Measurements from ENCODE around the gene FASLG.
A peak's percentile ranks its signal among the peaks of the same experiment; 100 is the strongest.

FASLG gene

DNA sequence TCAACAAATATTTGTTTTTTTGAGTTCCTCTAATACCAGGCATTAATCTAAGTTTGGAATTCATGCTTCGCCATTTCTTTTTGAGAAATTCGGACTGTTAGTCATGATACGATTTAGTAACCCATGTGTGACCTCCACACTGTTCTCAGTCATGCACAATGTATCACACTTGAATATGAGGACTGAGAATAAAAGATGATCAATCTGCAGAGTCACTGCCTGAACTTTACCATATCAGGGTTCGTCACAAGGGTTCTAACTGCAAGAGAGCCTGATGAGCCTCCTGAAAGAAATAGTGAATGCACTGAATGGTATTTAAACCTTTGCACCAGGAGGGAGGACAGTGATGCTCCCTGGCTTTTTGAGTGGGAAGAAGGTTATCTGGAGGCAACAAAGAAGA lies 10.9 kb upstream of the FASLG start:
- DNase-seq, result no peak

DNA sequence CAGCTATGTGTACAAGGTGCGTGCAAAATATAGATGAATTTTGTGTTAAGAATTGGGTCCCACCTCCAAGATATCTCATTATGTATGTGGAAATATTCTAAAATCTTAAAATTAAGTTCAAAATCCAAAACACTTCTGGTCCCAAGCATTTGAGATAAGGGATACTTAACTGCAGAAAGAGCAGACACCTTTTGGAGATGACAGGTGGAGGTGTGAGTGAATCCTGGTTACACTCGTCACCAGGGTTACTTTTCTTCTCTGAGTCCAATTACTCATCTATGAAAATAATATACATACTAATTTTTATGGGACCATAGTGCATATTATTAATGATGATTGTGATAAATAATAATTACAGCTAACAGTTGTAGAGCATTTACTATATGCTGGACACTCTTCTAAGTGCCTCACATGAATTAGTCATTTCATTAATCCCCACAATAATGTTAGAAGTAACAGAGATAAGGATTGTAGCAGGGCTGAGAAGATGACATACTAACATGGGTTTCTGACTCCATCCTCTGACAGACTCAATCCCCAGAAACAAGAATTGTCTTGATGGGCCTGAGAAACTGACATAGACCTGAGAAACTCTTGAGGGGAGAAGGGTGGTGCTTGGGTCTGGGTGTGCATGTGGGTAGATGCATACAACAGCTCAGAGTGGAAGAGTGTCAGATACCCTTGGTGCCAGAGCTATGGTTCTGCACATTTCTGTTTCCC lies 8.3 kb upstream of the FASLG start:
- DNase-seq, result no peak

DNA sequence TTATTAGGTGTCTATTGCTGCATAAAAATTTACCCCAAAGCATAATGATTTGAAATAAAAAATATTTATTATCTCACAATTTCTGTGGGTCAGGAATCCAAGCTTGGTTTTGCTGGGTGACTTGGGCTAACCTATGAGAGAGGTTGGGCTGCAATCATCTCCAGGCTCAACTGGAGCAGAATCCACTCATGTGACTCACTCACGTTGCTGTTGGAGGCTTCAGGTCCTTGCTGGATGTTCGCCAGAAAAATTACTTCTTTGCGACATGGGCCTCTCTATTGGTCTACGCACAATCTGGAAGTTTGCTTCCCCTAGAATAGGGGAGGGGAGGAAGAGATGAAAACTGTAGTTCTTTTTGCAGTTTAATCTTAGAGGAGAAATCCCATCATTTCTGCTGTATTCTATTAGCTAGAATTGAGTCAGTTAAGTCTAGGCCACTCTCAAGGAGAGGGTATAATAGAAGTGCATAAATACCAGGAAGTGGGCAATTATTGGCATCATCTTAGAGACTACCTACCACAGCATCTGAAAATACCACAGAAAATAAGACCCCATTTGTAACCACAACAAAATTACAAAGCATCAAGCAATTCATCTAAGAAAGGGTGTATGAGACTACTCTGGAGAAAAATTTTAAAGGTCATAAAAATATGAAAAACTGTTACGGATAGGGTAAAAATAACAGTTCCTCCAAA lies 5.7 kb upstream of the FASLG start:
- peak; percentile 72 for DNase-seq

DNA sequence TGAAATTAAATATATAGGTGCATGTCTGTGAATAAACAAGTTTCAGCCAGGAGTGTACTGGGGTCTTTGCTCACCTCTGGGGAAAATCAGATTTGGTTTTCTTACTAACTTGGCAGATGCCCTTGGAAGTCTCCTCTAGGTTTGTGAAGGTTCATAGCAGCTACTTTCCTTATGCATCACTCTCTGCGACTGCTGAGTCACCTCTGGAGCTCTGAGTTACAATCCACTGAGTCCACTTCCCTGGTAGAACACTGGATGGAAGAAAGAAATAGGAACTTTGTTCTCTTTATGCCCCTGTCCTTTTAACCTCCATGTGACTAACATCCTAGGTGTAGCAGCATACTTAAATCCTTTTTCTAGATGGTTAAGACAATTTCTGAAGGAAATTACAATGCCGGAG lies 4.4 kb upstream of the FASLG start:
- peak; percentile 86 for DNase-seq

DNA sequence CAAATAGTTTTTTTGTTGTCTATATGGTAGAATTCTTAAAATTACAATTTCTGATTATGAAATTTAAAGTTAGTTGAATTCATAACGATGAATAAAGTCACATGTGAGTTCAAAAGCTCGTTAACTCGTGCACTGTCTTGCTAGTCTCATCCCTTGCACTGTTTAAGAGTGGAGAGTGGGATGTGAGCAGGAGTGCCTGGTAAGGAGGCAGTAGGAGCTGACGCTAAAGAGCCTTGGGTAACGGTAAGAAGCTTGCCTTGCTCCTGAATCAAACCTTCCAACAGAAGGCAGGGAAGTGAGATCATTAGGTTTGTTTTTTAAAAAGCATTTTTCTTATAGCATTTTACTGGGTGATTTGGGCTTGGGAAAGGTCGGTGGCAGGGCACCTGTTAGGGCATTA lies 2.3 kb upstream of the FASLG start:
- no peak for DNase-seq

DNA sequence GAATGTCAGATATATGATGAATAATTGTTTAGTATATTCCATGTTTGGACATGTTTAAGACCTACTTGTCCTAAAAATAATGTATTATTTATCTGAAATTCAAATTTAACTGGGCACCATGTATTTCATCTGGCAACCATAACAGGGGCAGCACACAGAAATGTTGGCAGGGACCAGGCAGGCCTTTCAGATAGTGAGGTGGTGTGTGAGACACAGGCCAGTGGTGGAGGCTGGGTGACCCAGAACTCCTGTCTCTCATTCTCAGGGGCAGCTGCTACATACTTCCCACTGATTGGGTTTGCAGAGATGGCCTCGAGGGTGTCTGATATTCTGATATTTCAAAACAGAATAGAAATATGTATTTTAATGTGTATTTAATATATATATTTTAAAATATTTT lies 1.3 kb upstream of the FASLG start:
- no peak for DNase-seq

DNA sequence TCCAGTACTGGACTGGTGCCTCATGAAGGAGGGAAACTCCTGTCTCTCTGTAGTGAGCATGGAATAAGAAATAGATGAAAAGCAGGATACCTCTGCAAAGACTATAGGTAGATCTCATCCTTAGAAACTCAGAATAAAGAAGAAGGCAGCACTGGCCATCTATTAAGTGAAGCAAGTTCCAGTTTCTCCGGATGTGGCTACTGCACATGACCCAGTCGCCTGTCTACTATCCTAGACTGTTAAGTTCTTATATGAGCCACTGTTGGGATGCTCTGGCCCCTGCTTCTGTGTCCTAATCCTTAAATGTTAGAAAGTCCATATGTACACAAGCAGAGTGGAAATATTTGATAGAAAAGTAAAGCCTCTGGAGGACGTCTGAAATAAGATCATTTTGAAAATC lies 2.2 kb downstream of the FASLG start:
- no peak for DNase-seq

DNA sequence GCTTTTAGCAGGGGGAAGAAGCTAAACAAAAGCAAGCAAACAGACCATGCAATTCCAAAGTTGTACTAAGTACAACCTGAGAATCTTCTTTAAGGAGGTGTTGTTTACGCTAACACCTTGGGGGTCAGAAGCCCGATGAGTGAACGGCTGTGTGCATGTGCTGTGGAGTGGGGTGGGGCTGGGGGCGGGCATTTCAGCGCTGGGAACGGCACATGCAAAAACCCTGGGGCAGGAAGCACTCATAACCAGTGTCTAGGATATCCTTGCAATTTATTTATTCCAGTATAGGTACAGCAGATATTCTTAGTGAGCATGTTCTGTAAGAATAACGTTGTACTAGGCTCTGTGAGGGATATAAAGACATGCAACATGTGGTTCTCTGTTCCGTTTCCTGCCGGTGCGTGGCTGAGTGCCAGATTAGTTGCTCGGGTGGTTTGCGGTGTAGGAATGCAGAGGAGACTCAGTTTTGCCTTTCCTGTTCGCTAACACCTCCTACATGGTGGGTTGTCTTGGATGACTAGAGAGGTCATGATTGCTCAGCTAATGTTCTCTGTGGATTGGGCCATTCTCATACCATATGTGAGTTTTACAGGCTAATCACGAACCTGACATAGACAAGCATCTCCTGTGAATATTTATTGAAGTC lies 3.7 kb downstream of the FASLG start:
- peak; percentile 95 for DNase-seq

DNA sequence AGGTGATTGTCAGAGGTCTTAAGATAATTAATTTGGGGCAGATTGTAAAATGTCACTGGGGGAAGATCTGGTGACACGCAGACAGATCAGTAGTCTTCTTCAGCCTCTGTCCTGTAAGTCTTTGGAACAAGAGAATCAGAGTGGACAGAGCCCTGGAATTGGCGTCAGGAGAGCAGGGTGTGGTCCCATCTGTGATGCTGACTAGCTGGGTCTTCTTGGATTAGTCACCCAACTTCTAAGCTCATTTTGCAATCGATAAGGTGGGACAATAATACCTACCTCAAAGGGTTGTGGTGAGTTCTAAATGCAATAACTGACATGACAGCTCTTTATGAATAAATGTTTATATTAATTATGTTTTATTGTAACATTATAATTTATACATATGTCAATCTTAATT lies 4.8 kb downstream of the FASLG start:
- DNase-seq, result no peak

DNA sequence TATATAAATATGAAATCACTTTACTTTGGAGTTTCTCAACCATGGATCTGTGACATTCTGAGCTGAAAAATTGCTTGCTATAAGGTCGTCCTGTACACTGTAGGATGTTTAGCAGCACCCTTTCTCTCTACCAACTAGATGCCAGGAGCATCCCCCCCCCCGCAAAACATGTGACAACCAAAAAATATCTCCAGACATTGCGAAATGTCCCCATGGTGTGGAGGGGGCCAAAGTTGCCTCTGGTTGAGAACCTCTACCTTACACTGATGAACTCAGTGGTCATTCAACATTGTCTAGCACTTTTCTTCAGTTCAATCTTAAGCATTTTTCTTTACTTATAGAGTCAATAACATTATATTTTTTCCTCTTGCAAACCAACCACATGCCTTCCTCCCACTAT lies 9.2 kb downstream of the FASLG start:
- DNase-seq, result no peak

DNA sequence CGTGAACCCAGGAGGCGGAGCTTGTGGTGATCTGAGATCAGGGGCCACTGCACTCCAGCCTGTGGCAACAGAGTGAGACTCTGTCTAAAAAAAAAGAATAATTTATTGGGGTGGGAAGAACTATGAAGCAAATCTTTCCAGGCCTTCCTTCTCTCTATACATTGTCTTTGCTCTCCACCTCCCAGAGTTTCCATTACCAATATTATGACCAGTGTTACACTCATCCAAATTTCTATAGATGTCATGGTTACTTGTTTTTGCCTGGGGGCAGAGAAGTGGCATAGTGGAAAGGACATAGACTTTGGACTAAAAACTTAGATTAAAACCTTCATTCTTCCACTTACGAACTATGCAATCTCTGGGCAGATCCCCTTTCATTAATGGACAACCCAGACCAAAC lies 10.1 kb downstream of the FASLG start:
- DNase-seq, result no peak

DNA sequence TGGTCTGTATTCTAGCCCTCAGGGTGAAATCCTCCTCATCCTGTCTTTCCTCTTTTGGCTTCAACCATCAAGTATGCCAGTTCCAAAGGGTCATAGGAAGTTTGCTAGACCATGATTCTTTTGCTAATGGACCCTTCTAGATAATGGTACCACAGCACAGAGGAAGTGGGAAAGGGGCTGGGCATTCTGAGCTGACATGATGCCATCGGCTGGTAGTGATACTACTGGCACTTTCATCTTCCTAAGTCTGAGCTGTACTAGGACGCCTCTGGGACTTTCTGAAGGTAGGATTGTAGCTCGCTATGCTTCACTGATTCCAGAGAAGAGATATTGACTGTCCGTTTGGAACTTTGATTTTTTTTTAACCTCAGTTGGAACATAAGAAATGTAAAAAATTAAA lies 11.4 kb downstream of the FASLG start:
- no peak for DNase-seq

DNA sequence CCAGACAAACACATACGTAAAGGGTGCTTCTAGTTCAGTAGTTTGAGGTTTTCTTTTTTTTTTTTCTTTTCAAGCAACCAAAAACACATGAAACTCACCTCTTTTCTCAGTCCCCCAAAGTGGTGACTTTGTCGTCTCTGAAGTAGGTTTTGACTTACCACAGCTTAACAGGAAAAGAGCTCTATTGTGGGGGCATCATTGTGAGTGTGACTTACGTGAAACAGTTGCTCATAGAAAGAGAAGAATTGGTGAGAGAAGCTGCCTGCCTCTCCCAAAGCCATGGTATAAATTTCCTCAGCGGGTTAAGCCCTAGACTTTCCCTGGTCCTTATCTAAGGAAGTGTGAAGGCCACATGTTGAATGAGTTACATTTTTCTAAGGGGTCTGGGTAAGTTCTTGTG lies 11.9 kb downstream of the FASLG start:
- no peak for DNase-seq

DNA sequence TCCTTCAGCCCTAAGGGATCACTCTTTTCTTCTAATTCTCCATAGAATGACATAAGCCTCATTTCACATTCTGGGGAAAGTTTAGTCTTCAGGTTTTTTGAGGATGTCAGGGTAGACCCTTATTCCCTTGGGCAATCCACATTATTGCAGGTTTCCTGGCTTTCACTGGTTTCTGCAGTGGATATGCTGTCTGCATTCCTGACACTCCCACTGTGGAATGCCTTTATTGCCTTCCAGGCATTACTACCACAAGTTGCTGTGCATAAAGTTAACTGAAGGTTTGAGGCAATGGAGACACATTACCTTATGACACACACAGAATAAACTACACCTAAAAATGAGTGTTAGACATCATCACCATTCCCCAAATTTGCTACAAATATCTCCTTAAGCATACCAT lies 12.7 kb downstream of the FASLG start:
- DNase-seq, result peak; percentile 77

DNA sequence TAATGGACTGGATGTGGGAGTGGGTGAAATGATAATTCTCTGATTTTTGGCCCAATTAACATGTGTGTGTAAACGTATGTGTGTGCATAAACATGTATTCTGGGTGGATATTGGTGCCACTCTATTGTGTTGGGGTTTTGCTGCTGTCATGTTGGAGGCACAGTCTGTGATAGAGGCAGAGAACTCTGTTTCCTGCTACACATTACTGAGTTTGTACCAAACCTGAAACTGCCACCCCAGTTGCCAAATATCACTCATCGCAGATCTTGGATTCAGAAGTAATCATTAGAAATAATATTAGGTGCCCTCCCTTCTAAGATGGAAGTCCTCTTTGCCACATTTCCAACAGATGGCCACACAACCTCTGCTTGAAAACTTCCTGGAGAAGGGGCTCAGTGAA lies 13.8 kb downstream of the FASLG start:
- no peak for DNase-seq

DNA sequence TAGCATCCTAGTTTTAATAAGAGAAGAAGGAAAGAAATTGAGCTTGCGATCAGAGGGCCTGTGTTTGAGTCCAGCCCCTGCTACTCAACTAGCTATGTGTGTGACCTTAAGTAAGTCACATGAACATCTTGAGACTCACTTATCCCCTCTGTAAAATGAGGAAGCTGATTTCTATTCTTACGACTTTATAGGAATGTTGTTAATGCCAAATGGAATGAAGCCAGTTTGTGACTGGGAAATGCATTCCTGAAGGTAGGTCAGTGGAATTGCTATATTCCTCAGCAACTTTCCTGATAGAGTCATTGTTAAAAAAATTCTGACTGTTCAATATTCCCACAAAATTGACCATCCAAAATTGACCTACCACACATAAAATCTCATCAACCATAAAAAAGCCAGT lies 14.9 kb downstream of the FASLG start:
- DNase-seq, result peak; percentile 65

DNA sequence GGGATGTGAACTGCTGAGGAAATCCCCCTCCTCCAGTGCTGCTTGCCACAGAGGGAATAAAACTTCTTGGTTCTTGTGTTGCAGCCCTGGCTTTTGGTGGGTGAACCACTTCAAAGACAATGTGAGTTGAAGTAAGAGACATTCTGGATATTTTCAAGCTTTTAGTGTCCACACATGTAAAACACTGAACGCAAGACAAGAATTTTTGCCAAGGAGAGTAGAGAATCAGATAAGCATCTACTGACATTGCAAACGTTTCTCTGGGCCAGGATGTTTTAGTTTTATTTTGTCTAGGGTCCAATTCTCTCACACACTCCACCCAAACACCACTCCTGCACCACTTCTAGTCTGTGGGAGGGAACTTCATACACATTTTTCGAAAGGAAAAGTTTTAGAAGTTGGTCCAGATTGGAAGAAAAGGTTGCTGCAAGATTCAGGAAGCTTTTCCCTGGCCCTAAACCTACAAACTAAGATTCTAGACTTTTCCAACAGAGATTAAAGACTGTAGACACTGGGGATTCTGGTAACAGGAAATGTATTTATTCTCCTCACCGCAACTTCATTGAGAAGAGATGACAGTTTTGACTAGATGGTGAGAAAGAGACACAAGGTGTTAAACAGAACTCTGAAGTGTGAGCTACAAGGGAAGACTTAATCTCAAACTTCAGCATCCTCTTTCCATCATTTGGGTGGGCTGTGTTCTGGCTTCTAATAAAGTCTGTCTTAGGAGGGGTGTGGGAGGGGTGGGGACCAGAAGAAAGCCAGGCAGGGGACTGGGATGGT lies 16.1 kb downstream of the FASLG start:
- peak; percentile 22 for DNase-seq

DNA sequence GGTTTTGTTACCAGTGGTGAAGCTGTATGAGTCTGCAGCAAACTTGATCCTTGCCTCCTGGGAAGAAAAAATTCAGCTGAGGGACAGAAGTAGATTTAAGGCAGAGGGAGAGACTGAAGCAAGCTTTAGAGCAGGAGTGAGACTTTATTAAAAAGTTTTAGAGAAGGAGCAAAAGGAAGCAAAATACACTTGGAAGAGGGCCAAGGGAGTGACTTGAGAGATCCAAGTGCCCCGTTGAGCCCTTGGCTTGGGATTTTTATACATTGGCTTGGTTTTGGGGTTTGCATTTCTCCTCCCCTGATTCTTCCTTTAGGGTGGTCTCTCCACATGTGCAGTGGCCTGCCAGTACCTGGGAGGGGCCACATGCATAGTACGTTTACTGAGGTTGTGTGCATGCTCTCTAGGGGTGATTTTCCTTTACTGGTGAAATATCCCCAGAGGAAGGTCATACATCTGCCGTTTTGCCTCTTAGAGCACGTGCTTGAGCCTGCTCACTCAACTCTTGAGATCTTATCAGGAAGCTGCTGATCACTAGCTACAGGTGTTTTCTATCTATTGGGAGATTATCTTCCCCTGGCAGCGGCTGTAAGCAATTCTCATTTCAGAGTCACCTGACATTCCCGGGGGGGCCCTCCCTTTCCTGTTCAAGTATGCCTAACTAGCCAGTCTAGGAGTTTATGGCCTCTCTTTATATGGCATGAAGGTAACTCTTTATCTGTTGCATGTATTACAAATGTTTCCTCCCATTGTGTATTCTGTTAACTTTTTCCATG lies 20.3 kb downstream of the FASLG start:
- no peak for DNase-seq

DNA sequence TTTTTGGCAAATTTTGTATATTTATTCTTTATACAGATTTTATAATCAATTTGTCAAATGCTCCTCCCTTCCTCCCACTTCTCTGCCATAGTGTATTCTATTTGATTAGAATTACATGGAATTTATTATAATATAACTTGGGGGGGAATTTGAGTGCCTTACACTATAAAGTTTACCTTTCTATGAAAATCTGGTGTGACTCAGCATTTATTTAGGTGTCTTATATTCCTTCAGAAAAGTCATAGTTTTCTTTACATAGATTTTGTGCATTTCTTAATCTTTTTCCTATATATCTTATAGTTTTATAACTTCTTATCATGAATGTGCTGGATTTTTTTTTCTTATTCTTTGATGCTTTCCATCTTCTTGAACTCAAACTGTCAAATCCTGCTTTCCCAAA lies 21.3 kb downstream of the FASLG start:
- DNase-seq, result no peak

DNA sequence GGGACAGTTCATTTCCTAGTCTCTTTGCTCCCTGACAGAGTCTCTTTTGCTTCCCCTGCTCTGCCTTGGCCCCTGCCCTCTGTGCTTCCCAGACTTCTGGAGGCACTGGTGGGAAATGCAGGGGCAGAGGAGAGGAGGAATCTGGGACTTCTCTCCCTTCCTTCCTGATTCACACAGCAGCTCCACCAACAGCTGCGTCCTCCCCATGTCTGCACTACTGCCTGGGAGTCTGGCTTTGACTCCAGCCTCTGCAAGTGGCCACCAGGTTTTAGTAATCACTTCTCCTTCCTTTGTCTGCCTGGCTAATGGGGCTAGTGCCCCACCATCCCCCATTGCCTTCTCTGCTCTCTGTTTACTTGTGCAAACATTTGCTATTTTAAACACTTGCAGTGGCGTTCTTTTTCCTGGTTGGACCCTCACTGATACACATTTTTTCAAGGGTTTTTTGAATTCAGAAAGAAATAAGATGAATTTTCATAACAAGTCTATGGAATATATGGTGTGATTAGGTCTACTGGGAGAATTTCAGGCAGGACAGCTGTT lies 21.9 kb downstream of the FASLG start:
- DNase-seq, result no peak

DNA sequence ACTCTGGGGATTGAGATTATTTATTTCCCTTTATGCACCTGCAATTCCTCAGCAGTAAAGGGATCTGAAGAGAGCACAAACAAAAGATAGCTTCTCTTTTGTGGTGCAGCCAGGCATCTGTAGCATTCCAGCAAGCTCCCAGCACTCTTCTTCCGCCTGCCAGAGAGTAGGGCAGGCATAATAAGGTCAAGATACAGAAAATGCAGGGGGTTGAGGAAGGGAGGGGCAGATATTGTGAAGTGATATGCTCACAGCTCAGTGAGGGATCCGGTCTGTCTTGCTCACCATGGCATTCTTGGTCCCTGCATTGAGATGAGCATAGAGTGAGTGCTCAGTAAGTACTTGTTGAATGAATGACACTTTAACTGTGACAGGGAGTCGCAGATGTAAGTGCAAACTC lies 23.9 kb downstream of the FASLG start:
- DNase-seq, result no peak

DNA sequence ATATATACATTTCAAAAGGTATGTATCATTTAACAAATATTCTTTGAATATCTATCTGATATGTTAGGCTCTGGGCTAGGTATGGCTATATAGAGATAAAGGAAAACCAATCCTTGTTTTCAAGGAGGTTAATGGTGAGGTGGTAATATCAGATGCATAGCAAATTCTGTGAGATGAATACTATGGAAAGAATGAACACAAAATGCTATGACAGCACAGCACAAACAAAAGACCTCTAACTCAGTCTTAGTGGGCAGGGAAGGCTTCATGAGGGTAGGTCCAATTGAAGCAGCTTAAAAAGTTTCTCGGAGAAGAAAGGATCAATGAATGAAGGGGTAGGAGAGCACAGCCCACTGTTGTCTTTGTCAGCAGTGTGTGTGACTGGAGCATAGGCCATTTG lies 27.2 kb downstream of the FASLG start:
- no peak for DNase-seq
